SHP77 treated with DMSO at 0.1 percent for 48 hours (cell line): ENCODE measurements around the gene MAPK6.
"Not testable (repeated sequence)": the region's sequence is repeated elsewhere in the genome, so short reads cannot be mapped to it uniquely, and the experiment has no call there.

Source experiments
- DNase-seq: peaks from one replicate; lab custom pipeline; 2025; lab: John Stamatoyannopoulos, UW

MAPK6 gene

GRCh38 chr15:52080706-52081392, 61.8 kb downstream of the MAPK6 start:
- DNase-seq, result no peak

GRCh38 chr15:52082197-52083036, 63.4 kb downstream of the MAPK6 start:
- DNase-seq, result no peak

- not testable (repeated sequence) for DNase-seq
Measured at GRCh38 chr15:52083037-52083359, 64.0 kb downstream of the MAPK6 start.

GRCh38 chr15:52083603-52084002, 64.6 kb downstream of the MAPK6 start:
- no peak for DNase-seq

GRCh38 chr15:52085299-52085698, 66.3 kb downstream of the MAPK6 start:
- no peak for DNase-seq

GRCh38 chr15:52086011-52086786, 67.2 kb downstream of the MAPK6 start:
- no peak for DNase-seq

- no peak for DNase-seq
Measured at GRCh38 chr15:52090193-52090592, 71.2 kb downstream of the MAPK6 start.

GRCh38 chr15:52093167-52093538, 74.1 kb downstream of the MAPK6 start:
- DNase-seq, result no peak

GRCh38 chr15:52093539-52094510, 74.8 kb downstream of the MAPK6 start:
- no peak for DNase-seq

GRCh38 chr15:52094811-52095584, 76.0 kb downstream of the MAPK6 start:
- DNase-seq, result no peak

GRCh38 chr15:52095597-52096262, 76.7 kb downstream of the MAPK6 start:
- no peak for DNase-seq

- DNase-seq, result not testable (repeated sequence)
Measured at GRCh38 chr15:52096536-52096935, 77.5 kb downstream of the MAPK6 start.

GRCh38 chr15:52097180-52097579, 78.2 kb downstream of the MAPK6 start:
- DNase-seq, result no peak

GRCh38 chr15:52098323-52098722, 79.3 kb downstream of the MAPK6 start:
- no peak for DNase-seq

- no peak for DNase-seq
Measured at GRCh38 chr15:52099651-52100272, 80.7 kb downstream of the MAPK6 start.

GRCh38 chr15:52100807-52101442, 81.9 kb downstream of the MAPK6 start:
- peak; percentile 2 for DNase-seq

- DNase-seq, result no peak
Measured at GRCh38 chr15:52101542-52102323, 82.7 kb downstream of the MAPK6 start.

GRCh38 chr15:52102463-52102862, 83.4 kb downstream of the MAPK6 start:
- DNase-seq, result no peak
